Measurements from ENCODE around the gene RRBP1.

The RRBP1 gene

GRCh38 chr20:17635332-17636244 is 46.5 kb downstream of the RRBP1 start:
- DNase-seq (ENCODE audit: extremely low read depth, low read depth) = no peak
- no peak for TF ChIP-seq CTCF (IDR thresholded peaks at IDR 0.05; ENCODE audit: low read depth, low read length, missing control alignments)
- H3K4me3 ChIP-seq (replicated peaks; ENCODE audit: low read depth, low read length) = no peak overlapping the region

DNA sequence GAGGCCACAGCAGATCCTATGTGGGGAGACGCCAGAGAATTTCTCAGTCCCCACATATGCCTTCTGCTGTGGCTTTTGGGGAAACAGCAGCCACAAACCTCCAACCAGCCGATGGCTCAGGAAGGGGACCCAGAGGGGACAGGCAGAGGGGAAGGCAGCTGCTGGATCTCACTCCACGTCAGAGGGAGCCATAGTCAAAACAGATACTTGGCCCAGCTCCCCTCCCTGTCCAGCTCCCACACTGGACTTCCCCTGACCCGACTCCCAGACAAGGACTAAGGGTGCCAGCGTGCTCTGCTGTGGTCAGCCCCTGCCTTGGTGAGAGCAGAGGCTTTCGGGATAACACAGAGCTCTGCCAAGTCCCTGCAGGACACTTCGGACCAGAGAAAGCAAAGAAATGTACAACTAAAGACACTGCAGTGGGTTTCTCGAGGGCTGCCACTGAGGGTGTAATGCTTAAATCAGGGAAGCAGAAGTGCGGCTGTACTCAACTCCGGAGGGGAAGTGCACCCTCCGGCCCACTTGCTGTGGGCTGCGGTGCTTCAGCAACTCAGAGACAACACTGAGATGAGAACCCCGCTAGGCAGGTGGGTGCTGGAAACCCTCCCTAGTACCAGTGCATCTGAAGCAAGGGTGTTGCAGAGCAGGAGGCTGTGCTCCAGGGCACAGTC is 47.2 kb downstream of the RRBP1 start:
- DNase-seq (ENCODE audit: extremely low read depth, low read depth) = no peak
- TF ChIP-seq CTCF (IDR thresholded peaks at IDR 0.05; ENCODE audit: low read depth, low read length, missing control alignments) = no peak
- H3K4me3 ChIP-seq (replicated peaks; ENCODE audit: low read depth, low read length) = no peak overlapping the region

- DNase-seq (ENCODE audit: extremely low read depth, low read depth) = no peak
- H3K4me3 ChIP-seq (replicated peaks; ENCODE audit: low read depth, low read length) = no peak overlapping the region
- TF ChIP-seq CTCF (IDR thresholded peaks at IDR 0.05; ENCODE audit: low read depth, low read length, missing control alignments) = no peak
These were observed 48.1 kb downstream of the RRBP1 start for GRCh38 chr20:17633850-17634500.

DNA sequence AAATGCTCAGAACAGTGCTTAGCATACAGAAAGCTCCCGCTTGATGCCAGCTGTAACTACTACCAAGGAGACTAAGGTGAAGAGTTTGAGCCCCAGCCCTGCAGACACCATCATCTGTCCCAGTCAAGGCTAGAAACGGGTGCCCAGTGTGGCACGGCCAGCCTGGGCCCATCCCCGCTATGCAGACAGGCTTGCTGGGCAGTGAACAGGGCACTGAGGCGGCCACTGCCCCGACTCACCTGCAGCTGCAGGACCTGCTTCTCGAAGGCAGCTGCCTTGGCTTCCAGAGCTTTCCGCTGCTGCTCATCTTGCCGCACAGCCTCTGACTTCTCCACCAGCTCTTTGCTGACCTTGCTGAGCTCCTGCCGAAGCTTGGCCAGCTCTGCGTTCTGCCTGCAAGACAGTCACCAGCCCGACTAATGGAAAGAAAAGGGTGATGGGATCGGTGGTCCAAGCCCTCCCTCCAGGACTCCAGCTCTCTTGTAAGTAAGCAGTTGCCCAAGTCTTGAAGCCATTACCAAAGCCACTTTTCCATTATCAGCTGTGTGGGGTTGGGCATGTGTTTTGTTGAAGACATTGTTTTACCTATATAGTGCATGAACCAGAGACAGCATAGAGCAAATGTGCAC is 48.7 kb downstream of the RRBP1 start:
- TF ChIP-seq CTCF (IDR thresholded peaks at IDR 0.05; ENCODE audit: low read depth, low read length, missing control alignments) = no peak
- DNase-seq (ENCODE audit: extremely low read depth, low read depth) = no peak

GRCh38 chr20:17631576-17632319 is 50.3 kb downstream of the RRBP1 start:
- no peak for TF ChIP-seq CTCF (IDR thresholded peaks at IDR 0.05; ENCODE audit: low read depth, low read length, missing control alignments)
- no peak for DNase-seq (ENCODE audit: extremely low read depth, low read depth)
- H3K4me3 ChIP-seq (replicated peaks; ENCODE audit: low read depth, low read length) = no peak overlapping the region

More for the DNA sequence above, 48.7 kb downstream of the RRBP1 start:
- H3K4me3 ChIP-seq (replicated peaks; ENCODE audit: low read depth, low read length) = no peak overlapping the region

DNA sequence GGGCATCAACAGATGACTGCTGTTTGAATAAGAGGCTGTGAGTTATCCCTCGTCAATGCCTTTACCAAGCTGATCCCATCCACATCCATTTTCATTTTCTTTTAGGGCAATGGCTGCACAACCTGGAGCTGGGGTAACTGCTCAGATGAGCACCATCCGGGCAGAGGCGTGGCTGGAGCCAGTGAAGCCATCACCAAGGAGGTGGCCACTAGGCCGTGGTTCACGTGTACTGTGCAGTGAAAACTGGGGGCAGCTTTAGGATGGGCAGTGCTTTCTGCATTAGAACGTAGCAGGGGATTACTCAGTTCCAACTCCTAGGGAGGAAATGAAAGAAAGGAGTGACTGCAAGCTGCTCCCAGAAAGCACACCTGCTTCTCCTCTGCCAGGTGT is 51.2 kb downstream of the RRBP1 start:
- TF ChIP-seq CTCF (IDR thresholded peaks at IDR 0.05; ENCODE audit: low read depth, low read length, missing control alignments) = no peak
- DNase-seq (ENCODE audit: extremely low read depth, low read depth) = no peak
- no peak overlapping the region for H3K4me3 ChIP-seq (replicated peaks; ENCODE audit: low read depth, low read length)
